HL-60 (cell line): ENCODE data around the gene MLC1.

Experiments
- DNase-seq, 2 experiments: peaks; one replicate each; pipeline ENCODE4 v3.0.0-alpha.2; 2010 to 2020; ENCODE audit warnings: low read depth in 1 of 2, low spot score in 1 of 2
- H3K27ac ChIP-seq: fragments of 250-450 bp; sonication (Bioruptor Pico); replicated peaks from 2 replicates; pipeline ENCODE4 v1.5.1; 2020; ENCODE audit warnings: mild to moderate bottlenecking, moderate library complexity
- H3K27me3 ChIP-seq: fragments of 250-450 bp; sonication (Bioruptor Pico); 2 replicates; pipeline ENCODE4 v1.5.1; 2021; ENCODE audit warnings: mild to moderate bottlenecking, moderate library complexity; ENCODE audit not compliant: insufficient read depth, poor library complexity, severe bottlenecking
- H3K4me3 ChIP-seq: replicated peaks from 2 replicates; pipeline ENCODE4 v1.5.1; 2011; ENCODE audit warnings: mild to moderate bottlenecking, control low read depth, low read length; ENCODE audit not compliant: insufficient read depth
- GABPA ChIP-seq: IDR thresholded peaks from 2 replicates; pipeline ENCODE4 v1.6.1; 2012; ENCODE audit warnings: low read depth
- POLR2AphosphoS5 ChIP-seq: IDR thresholded peaks from 2 replicates; pipeline ENCODE4 v1.6.1; 2012; ENCODE audit warnings: low read depth
- REST ChIP-seq: IDR thresholded peaks from 2 replicates; pipeline ENCODE4 v1.6.1; 2012; ENCODE audit warnings: low read depth; ENCODE audit not compliant: insufficient replicate concordance
- SPI1 ChIP-seq: IDR thresholded peaks from 2 replicates; pipeline ENCODE4 v1.6.1; 2012; ENCODE audit warnings: low read depth, mild to moderate bottlenecking, borderline replicate concordance
- TF ChIP-seq, protein P1 (sequence below): IDR thresholded peaks from one replicate; pipeline ENCODE4 v1.5.1; 2011; ENCODE audit warnings: low read length, control low read depth, inconsistent platforms; ENCODE audit not compliant: insufficient read depth

The MLC1 gene

GRCh38 chr22:50118557-50119168 lies 33.4 kb upstream of the MLC1 start:
- H3K27ac ChIP-seq = no peak overlapping the region
- no peak overlapping the region for H3K4me3 ChIP-seq
- no peaks in the 10 kb centered on the region for H3K27me3 ChIP-seq
- TF ChIP-seq REST (no peak), POLR2AphosphoS5 (no peak), GABPA (no peak)
- TF ChIP-seq, protein P1, sequence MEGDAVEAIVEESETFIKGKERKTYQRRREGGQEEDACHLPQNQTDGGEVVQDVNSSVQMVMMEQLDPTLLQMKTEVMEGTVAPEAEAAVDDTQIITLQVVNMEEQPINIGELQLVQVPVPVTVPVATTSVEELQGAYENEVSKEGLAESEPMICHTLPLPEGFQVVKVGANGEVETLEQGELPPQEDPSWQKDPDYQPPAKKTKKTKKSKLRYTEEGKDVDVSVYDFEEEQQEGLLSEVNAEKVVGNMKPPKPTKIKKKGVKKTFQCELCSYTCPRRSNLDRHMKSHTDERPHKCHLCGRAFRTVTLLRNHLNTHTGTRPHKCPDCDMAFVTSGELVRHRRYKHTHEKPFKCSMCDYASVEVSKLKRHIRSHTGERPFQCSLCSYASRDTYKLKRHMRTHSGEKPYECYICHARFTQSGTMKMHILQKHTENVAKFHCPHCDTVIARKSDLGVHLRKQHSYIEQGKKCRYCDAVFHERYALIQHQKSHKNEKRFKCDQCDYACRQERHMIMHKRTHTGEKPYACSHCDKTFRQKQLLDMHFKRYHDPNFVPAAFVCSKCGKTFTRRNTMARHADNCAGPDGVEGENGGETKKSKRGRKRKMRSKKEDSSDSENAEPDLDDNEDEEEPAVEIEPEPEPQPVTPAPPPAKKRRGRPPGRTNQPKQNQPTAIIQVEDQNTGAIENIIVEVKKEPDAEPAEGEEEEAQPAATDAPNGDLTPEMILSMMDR = no peak
- DNase-seq = no peak

DNA sequence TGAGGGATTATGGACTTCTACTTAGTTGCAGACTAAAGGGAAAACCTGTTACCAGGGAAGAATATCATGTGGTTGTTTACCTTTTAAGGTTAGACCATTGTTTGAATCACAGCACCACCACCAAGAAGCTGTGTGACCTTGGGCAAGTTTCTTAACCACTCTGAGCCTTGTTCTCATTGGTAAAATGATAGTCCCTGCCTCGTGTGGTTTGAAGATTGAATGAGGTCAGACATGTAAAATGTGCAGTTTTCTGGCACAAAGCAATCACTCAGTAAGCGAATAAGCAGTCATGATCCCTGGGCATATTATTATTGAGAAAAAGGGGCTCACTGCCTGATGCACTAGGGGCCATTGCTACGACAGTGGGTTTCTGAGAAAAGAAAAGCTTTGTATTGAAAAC lies 32.9 kb upstream of the MLC1 start:
- no peak overlapping the region for H3K27ac ChIP-seq
- H3K4me3 ChIP-seq = no peak overlapping the region
- no peak for TF ChIP-seq GABPA
- TF ChIP-seq REST = no peak
- no peak for TF ChIP-seq POLR2AphosphoS5
- TF ChIP-seq, protein P1 = no peak
- TF ChIP-seq SPI1 = no peak
- DNase-seq = no peak
- H3K27me3 ChIP-seq = no peaks in the 10 kb centered on the region

DNA sequence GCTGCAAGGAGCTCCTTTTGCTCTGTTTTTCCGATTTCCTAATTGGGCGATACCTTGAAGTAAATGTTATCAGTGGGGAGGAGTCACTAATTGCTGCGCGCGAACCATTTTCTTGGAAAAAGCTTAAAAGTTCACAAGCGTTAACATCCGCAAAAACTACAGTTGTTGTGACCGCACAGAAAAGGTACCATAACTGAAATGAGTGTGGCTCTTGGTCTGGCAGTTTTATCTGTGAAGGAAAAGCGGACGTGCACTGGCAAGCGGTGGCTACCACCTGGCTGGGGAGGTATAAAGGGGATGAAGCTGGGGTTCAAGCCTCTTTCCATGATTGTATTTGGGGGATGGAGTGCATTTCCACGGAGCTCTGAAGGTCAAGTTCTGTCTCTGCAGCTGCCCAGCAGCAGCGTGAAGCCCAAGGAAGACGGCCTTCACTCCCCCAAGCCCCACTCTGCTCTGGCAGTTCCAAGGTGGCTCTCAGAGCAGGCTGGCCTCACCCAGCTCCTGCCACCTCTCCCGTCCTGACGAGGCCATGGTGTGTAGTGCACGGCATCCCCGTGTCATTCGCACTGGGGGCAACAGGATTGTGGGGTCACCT lies 32.0 kb upstream of the MLC1 start:
- no peak for TF ChIP-seq SPI1
- DNase-seq = no peak
- H3K27ac ChIP-seq = no peak overlapping the region
- H3K4me3 ChIP-seq = no peak overlapping the region
- no peaks in the 10 kb centered on the region for H3K27me3 ChIP-seq

DNA sequence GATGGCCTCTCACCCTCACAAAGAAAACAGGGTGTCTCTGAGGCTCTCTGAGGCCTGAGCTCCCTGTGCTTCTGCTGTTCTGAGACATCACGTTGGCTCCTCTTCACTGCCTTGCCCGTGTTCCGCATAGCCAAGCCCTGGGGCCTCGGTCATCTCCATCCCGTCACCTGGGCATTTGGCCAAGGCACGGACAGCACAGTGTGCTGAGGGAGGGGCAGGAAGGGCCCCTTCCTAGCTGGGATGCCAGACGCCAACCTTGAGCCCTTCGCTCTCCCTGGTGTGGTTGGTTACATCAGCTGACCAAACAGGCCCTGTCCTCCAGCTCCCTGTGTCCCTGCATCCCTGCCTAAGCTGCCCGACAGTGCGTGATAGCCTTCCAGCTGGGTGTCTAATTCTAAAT lies 30.5 kb upstream of the MLC1 start:
- TF ChIP-seq REST = no peak
- no peak for TF ChIP-seq SPI1
- TF ChIP-seq, protein P1 = no peak
- no peak for TF ChIP-seq POLR2AphosphoS5
- TF ChIP-seq GABPA = no peak
- Histone ChIP-seq H3K27ac (no peak overlapping the region), H3K27me3 (no peaks in the 10 kb centered on the region), H3K4me3 (no peak overlapping the region)
- DNase-seq = no peak
